Islet of Langerhans (tissue), 1 donor: ENCODE data around the gene TOLLIP.
"Not testable (repeated sequence)": the region's sequence is repeated elsewhere in the genome, so short reads cannot be mapped to it uniquely, and the experiment has no call there.

ENCODE experiments used
- FAIRE-seq: peaks from one replicate; lab custom pipeline; 2011; peaks lifted over from hg19 to GRCh38; lab: Jason Lieb, UNC

The TOLLIP gene

DNA sequence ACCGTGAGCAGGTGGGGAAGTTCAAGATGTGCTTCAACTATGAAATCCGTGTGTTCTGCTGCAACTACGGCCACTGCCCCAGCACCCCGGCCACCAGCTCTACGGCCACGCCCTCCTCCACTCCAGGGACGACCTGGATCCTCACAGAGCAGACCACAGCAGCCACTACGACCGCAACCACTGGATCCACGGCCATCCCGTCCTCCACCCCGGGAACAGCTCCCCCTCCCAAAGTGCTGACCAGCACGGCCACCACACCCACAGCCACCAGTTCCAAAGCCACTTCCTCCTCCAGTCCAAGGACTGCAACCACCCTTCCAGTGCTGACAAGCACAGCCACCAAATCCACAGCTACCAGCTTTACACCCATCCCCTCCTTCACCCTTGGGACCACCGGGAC, 63.7 kb downstream of the TOLLIP start:
- FAIRE-seq: not testable (repeated sequence)

DNA sequence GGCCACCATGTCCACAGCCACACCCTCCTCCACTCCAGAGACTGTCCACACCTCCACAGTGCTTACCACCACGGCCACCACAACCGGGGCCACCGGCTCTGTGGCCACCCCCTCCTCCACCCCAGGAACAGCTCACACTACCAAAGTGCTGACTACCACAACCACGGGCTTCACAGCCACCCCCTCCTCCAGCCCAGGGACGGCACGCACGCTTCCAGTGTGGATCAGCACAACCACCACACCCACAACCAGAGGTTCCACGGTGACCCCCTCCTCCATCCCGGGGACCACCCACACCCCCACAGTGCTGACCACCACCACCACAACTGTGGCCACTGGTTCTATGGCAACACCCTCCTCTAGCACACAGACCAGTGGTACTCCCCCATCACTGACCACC, 64.9 kb downstream of the TOLLIP start:
- FAIRE-seq: not testable (repeated sequence)

DNA sequence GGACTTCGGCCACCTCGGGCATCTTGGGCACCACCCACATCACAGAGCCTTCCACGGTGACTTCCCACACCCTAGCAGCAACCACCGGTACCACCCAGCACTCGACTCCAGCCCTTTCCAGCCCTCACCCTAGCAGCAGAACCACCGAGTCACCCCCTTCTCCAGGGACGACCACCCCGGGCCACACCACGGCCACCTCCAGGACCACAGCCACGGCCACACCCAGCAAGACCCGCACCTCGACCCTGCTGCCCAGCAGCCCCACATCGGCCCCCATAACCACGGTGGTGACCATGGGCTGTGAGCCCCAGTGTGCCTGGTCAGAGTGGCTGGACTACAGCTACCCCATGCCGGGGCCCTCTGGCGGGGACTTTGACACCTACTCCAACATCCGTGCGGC, 65.9 kb downstream of the TOLLIP start:
- not testable (repeated sequence) for FAIRE-seq

DNA sequence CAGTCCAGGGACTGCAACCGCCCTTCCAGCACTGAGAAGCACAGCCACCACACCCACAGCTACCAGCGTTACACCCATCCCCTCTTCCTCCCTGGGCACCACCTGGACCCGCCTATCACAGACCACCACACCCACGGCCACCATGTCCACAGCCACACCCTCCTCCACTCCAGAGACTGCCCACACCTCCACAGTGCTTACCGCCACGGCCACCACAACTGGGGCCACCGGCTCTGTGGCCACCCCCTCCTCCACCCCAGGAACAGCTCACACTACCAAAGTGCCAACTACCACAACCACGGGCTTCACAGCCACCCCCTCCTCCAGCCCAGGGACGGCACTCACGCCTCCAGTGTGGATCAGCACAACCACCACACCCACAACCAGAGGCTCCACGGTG, 66.7 kb downstream of the TOLLIP start:
- not testable (repeated sequence) for FAIRE-seq

DNA sequence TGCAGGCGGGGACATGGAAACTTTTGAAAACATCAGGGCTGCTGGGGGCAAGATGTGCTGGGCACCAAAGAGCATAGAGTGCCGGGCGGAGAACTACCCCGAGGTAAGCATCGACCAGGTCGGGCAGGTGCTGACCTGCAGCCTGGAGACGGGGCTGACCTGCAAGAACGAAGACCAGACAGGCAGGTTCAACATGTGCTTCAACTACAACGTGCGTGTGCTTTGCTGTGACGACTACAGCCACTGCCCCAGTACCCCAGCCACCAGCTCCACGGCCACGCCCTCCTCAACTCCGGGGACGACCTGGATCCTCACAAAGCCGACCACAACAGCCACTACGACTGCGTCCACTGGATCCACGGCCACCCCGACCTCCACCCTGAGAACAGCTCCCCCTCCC, 67.1 kb downstream of the TOLLIP start:
- FAIRE-seq: no peak

DNA sequence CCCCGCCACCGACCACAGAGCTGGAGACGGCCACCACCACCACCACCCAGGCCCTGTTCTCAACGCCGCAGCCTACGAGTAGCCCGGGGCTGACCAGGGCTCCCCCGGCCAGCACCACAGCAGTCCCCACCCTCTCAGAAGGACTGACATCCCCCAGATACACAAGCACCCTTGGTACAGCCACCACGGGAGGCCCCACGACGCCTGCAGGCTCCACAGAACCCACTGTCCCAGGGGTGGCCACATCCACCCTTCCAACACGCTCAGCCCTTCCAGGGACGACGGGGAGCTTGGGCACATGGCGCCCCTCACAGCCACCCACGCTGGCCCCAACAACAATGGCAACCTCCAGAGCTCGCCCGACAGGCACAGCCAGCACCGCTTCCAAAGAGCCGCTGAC, 67.7 kb downstream of the TOLLIP start:
- FAIRE-seq: no peak

DNA sequence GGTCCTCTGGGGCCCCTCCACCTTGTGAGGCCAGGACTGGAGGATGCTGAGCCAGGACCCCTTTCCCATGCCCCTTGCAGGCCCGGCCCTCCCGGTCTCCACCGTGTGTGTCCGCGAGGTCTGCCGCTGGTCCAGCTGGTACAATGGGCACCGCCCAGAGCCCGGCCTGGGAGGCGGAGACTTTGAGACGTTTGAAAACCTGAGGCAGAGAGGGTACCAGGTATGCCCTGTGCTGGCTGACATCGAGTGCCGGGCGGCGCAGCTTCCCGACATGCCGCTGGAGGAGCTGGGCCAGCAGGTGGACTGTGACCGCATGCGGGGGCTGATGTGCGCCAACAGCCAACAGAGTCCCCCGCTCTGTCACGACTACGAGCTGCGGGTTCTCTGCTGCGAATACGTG, 68.7 kb downstream of the TOLLIP start:
- no peak for FAIRE-seq

DNA sequence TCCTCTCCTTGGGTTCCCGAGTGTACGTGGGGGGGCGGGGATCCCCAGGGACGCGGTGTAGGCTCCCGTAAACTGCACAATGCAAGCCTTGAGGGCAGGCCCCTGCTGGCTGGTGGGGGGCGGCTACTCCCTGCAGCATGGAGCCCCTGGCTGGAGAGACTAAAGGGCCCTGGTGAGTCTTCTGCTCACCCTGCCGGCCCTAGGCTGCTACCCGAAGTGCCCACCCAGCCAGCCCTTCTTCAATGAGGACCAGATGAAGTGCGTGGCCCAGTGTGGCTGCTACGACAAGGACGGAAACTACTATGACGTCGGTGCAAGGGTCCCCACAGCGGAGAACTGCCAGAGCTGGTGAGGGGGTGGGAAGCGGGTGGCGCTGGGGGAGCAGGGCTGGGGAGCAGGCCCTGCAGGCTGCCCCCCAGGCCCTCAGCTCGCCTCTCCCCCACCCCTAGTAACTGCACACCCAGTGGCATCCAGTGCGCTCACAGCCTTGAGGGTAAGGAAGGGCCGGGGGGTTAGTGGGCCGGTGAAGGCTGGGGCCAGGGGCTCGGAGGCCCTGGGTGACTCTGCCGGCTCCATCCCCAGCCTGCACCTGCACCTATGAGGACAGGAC, 69.7 kb downstream of the TOLLIP start:
- no peak for FAIRE-seq

DNA sequence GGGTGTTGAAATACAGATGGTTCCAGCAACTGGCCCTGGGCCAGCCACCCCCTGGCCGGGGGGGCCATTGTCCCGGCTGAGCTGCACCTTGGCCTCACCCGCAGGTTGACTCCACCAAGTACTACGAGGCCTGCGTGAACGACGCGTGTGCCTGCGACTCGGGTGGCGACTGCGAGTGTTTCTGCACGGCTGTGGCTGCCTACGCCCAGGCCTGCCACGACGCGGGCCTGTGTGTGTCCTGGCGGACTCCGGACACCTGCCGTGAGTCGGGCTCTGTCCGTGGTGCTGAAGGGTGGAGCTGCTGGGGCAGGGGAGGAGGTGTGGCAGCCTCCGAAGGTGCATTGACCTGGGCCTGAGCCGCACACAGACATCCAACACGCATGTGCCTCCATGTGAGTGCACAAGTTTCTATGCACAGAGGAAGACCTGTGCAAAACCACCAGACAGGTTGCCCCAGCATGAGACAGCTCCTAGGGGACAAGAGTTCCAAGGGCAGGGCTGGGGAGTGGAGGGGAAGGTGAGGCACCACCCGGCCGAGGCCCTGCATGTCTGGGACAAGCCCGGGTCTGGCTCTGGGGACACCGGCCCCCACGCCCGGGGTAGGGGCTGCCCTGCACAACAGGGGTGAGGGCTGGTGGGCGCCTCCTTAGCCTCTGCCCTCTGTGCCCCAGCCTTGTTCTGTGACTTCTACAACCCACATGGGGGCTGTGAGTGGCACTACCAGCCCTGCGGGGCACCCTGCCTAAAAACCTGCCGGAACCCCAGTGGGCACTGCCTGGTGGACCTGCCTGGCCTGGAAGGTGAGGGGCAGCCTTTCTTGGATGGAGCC, 70.5 kb downstream of the TOLLIP start:
- no peak for FAIRE-seq

DNA sequence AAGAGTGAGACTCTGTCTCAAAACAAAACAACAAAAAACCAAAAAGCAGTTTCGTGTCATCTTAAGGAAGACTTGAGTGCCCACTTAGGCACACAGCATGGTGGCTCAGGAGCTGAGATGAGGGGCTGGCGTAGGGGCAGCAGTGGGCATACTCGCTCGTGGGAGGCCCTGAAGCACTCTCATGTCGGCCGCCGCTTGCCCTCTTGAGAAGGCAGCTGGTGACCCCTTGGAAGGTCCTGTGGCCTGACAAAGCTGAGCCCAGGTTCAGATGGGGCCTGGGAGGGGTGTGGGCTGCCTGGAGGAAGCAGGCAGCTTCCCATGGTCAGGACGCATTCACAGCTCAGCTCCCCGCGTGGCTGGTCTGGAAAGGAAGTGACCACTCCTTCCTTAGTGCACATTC, 71.6 kb downstream of the TOLLIP start:
- FAIRE-seq: no peak

DNA sequence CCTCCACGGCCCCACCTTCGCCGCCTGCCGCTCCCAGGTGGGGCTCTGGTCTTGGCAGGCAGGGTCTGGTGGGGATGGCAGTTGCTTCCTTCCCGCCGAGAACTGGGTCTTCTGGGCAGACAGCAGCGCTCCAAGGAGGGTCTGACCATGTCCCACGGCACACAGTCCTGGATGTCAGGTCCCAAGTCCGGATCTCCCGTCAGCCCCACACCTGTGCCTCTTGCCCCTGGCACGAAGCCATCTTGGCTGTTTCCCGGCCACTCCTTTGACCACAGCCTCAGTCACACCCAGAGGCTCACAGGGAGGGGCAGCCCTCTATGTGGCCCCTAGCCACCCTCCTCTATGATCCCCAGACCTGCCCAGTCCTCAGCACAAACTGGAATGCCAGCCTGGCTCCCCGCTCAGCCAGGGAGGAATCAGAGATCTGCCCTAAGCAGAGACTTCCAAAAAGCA, 72.3 kb downstream of the TOLLIP start:
- no peak for FAIRE-seq

DNA sequence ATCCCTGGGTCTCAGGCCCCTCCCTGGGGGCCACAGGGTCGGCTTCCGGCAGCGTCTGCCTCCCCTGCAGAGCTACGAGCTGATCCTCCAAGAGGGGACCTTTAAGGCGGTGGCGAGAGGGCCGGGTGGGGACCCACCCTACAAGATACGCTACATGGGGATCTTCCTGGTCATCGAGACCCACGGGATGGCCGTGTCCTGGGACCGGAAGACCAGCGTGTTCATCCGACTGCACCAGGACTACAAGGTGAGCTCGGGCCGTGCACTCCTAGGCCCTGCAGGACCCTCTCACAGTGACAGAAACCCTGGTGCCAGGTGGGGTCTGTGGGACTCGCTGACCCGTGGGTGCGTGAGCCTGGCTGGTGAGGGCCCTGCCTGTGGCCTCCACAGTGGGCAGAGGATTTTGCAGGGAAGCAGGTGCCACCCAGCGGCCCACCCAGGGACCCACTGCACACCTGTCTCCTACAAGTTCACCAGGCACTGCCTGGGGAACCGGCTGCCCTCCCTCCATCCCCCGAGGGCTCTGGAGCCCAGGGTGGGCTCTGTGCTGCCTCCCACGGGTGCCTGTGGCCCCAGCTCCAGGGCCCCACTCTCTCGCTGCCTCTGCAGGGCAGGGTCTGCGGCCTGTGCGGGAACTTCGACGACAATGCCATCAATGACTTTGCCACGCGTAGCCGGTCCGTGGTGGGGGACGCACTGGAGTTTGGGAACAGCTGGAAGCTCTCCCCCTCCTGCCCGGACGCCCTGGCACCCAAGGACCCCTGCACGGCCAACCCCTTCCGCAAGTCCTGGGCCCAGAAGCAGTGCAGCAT, 72.9 kb downstream of the TOLLIP start:
- FAIRE-seq: no peak

DNA sequence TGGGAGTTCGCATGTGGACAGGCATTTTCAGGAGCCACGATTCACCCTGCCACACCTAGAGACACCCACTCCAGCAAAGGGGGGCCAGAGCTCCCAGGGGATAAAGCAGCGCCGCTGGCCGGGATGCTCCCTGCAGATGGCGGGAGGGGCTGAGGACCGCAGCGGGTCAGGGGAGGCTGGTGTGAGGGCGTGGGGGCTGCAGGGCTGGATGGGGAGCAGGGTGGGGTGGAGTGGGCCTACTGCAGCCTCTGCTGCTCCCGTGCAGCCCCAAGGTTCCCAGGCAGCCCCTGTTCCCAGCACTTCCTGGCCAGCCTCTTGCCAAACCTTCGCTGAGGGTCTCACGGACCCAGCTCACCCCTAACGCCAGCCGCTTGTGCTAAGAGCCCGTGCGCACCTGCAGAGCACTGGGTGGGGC, 73.5 kb downstream of the TOLLIP start:
- no peak for FAIRE-seq

DNA sequence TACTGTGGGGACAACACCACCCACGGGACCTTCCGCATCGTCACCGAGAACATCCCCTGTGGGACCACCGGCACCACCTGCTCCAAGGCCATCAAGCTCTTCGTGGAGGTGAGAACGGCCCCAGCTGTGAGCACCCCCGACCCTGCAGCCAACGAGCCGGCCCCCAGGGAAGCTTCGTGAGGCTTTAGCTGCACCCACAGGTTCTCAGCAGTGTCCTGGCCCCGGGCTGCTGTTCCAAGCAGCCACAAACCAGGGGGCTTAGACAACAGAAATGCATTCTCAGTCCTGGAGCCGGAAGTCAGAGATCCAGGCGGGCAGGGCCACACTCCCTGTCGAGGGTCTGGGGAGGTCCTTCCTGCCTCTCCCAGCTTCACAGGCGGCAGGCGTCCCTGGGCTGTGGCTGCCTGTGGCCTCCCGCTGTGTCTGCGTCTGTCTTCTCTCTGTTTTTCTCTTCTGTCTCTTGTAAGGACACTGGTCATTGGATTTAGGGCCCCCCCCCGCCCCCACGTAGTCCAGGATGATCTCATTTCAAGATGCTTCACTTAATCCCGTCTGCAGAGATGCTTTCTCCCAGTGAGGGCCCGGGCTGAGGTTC, 74.0 kb downstream of the TOLLIP start:
- no peak for FAIRE-seq

DNA sequence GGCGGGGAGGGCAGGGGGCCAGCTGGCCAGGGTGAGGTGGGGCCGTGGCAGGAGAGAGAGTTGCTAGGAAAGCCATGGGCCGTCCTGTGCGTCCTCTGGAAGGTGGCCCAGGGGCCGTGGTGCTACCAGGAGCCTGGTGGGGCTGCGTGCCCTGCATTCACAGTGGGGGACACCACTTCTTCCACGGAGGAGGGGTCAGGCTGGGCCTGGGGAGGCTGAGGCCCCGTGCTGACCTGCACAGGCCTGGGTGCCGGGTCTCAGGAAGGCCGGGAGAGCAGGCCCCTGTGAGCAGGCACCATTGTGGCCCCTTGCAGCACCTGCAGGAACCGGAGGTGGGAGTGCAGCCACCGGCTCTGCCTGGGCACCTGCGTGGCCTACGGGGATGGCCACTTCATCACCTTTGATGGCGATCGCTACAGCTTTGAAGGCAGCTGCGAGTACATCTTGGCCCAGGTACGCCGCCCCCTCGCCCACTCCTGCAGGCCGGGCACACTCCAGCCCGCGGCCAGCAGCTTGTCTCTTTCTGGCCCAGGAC, 74.6 kb downstream of the TOLLIP start:
- FAIRE-seq: no peak

DNA sequence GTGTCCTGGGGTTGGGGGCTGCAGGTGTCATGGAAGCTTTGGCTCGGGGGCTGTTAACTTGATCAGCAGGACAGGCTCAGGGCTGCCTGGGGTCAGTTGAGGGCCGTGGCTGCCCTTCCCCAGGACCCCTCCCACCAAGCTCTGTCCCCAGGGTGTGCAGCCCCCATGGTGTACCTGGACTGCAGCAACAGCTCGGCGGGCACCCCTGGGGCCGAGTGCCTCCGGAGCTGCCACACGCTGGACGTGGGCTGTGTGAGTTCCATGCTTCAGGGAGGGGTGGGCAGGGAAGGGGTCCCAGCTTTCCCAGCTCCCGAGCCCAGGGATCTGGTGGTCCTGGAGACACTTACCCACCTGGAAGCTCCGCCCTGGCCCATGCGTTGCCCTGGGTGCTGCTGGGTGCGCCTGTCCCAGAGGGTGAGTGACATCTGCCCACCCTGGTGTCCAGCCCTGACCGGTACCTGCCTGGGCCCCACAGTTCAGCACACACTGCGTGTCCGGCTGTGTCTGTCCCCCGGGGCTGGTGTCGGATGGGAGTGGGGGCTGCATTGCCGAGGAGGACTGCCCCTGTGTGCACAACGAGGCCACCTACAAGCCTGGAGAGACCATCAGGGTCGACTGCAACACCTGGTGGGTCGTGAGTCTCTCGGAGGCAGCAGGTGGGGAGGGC, 75.2 kb downstream of the TOLLIP start:
- no peak for FAIRE-seq

DNA sequence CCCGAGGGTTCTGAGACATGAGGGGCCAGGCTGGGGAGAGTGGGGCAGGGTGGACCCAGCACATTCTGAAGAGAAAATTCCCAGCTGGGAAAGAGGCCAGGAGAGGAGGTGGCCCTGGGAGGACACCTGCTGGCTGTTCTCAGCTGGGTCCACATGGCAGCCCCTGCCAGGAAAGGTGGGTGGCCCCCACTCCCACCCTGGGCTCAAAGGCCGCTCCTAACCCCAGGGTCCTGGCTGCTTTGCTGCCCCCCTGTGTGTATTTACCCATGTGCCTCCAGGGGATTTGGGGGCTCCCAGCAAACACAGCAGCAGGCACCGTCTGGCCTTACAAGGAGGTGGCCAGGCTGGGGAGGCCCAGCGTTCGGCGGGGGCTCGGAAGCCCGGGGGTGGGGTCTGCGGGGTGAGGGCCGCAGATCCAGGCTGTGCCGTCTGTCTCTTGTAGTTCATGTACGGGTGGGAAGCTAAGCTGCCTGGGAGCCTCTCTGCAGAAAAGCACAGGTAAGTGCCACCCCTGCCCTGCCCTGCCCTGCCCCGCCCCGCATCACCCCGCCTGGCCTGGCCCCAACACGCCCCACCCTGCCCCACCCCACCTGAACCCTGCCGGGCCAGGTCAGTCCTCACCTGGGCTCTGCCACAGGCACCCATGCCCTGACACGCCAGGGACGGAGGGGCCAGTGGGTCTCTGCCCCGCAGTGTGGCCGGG, 75.9 kb downstream of the TOLLIP start:
- FAIRE-seq: no peak

DNA sequence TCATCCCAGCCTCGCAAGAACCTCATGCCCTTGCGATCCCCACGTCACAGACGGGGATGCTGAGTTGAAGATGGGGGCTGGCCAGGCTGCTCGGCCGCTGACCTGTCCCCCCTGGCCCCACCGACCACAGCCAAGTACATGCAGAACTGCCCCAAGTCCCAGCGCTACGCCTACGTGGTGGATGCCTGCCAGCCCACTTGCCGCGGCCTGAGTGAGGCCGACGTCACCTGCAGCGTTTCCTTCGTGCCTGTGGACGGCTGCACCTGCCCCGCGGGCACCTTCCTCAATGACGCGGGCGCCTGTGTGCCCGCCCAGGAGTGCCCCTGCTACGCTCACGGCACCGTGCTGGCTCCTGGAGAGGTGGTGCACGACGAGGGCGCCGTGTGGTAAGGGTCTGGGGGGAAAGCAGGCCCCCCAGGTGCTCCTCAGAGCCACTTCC, 76.5 kb downstream of the TOLLIP start:
- no peak for FAIRE-seq

DNA sequence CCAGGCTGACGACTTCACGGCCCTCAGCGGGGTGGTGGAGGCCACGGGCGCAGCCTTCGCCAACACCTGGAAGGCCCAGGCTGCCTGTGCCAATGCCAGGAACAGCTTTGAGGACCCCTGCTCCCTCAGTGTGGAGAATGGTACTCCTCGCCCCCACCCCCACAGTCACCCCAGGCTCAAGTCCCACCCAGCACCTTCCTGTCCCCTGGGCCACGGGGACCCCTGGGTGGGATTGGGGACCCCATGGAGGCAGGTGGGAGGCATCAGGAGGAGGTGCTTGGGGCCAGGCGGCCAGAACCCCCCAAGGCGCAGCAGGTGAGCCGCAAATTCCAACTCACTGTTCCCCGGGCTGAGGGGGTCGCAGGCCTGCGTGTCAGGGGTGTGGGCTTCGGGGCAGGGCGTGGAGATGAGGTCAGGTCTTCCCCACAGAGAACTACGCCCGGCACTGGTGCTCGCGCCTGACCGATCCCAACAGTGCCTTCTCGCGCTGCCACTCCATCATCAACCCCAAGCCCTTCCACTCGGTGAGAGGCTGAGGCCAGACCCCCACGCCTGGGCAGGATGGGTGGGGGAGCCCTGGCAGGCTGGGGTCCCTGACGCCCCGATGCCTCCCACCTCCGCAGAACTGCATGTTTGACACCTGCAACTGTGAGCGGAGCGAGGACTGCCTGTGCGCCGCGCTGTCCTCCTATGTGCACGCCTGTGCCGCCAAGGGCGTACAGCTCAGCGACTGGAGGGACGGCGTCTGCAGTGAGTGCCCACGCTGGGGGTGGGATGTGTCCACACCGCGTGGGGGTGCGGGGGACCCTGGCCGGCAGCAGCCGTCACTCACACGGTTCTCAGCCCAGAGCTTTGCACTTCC, 77.2 kb downstream of the TOLLIP start:
- FAIRE-seq: no peak

DNA sequence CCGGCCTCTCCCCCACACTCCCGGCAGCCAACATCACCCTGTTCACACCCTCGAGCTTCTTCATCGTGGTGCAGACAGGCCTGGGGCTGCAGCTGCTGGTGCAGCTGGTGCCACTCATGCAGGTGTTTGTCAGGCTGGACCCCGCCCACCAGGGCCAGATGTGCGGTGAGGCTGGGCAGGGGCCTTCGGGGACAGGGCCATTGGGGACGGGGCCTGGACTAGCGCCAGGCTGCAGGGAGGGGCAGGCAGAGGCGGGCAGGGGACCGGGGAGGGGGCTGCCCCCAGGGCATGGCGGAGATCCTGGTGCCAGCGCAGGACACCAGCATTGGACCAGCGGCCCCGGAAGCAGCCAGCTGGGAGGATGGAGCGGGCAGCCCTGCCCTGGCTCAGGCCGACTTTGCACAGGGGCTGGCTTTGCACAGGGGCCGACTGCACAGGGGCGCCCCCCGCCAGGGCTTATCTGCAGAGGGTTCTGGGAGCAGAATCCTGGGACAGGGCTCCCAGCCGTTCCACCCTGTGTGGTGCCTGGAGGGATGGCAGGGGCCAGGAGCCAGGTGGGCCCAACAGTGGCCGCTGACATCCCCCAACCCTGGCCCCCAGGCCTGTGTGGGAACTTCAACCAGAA, 77.9 kb downstream of the TOLLIP start:
- FAIRE-seq: no peak
